ENCODE measurements around the gene ADCYAP1R1.

Gene ADCYAP1R1

DNA sequence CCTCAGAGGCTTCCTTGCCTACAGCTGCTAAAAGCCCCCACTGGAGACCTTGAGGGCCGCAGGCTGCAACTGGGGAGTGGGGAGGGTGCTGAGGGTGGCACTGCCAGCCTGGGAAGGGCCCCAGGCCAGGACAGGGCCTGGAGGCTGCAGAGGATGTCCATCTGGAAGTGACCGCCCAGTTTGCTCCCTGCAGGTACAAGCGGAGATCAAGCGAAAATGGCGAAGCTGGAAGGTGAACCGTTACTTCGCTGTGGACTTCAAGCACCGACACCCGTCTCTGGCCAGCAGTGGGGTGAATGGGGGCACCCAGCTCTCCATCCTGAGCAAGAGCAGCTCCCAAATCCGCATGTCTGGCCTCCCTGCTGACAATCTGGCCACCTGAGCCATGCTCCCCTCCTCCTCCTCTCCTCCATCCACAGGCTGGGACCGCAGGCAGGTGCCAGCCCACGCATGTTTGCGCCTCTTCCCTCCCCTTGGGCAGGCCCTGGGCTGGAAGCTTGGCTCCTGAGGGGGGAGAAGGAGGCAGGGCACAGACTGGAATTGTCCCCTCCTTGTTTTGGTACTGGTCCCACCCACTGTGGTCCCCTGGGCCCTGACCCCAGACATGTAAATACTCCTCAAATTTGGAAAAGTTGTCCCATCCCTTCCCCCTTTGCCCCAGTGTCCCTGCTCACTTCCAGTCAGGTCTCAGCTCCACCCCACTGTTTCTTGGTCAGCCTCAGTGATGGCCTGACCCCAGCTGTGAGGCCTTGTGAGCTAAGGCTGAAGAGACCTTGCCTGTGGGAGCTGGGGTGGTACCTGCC, 54.4 kb downstream of the ADCYAP1R1 start:
- DNase-seq (ENCODE audit: insufficient read length, low spot score) (no peak), FAIRE-seq (no peak)
- no peak for TF ChIP-seq POLR2A (IDR thresholded peaks at IDR 0.05; ENCODE audit: low read depth, low read length)
- TF ChIP-seq POLR2AphosphoS5 (IDR thresholded peaks at IDR 0.05; ENCODE audit: low read depth, low read length) = no peak
- no peak for TF ChIP-seq POU2F2 (IDR thresholded peaks at IDR 0.05; ENCODE audit: low read depth, low read length)
- TF ChIP-seq SPI1 (IDR thresholded peaks at IDR 0.05; ENCODE audit: low read depth, low read length) = no peak
- TF ChIP-seq TAF1 (IDR thresholded peaks at IDR 0.05; ENCODE audit: low read depth, low read length) = no peak
- TF ChIP-seq PAX5 (IDR thresholded peaks at IDR 0.05; ENCODE audit: insufficient read depth, low read length, severe bottlenecking) = no peak

DNA sequence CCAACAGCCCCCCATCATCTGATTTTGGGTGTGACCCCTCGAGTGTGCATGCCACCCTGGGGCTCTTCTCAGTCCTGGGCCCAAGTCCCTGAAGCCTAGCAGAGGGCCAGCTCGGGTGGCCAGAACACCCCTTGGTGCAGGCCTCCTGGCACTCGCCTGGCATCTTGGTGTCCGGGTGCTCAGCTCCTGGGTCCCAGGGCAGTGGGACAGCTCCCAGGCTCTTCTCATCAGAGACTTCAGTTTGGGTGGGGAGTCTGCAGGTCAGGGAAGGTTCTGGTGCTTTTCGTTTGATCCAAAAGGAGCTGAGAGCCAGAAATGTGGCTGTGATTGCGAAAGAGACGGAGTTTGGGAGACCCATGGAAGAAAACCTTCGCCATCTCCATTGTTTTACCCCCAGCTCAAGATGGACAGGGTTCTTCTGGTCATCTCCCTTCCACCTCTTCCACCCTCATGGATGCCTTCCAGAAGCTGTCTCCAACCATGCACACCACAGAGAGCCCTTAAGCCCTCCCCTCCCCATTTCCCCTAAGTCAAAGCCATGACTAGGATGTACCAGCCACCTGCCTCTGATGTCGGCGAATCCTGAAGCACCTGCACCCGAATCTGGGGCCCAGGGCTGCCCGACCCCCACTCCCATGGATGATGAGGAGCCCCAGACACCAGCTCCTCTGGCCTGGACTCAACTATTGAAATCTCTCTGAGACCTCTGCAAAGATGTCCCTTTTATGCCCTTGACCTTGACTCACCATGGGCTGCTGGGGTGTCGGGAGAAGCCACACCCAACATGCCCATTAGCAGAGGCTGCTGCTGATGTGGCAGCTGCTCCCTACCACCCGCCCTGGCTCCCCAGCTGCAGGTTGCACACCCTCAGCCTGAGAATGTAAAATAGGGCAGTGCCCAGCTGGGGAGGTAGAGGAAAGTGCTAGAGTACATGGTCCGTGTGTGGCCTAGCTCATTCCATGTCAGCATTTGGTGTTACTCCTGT, 55.3 kb downstream of the ADCYAP1R1 start:
- DNase-seq (ENCODE audit: insufficient read length, low spot score) (no peak), FAIRE-seq (no peak)
- TF ChIP-seq SPI1 (IDR thresholded peaks at IDR 0.05; ENCODE audit: low read depth, low read length) (no peak), PAX5 (IDR thresholded peaks at IDR 0.05; ENCODE audit: insufficient read depth, low read length, severe bottlenecking) (no peak), POLR2A (IDR thresholded peaks at IDR 0.05; ENCODE audit: low read depth, low read length) (no peak), POLR2AphosphoS5 (IDR thresholded peaks at IDR 0.05; ENCODE audit: low read depth, low read length) (no peak), POU2F2 (IDR thresholded peaks at IDR 0.05; ENCODE audit: low read depth, low read length) (no peak), TAF1 (IDR thresholded peaks at IDR 0.05; ENCODE audit: low read depth, low read length) (no peak)

- FAIRE-seq = no peak
- TF ChIP-seq SPI1 (IDR thresholded peaks at IDR 0.05; ENCODE audit: low read depth, low read length) (no peak), TAF1 (IDR thresholded peaks at IDR 0.05; ENCODE audit: low read depth, low read length) (no peak), POLR2AphosphoS5 (IDR thresholded peaks at IDR 0.05; ENCODE audit: low read depth, low read length) (no peak), POU2F2 (IDR thresholded peaks at IDR 0.05; ENCODE audit: low read depth, low read length) (no peak), PAX5 (IDR thresholded peaks at IDR 0.05; ENCODE audit: insufficient read depth, low read length, severe bottlenecking) (no peak), POLR2A (IDR thresholded peaks at IDR 0.05; ENCODE audit: low read depth, low read length) (no peak)
- no peak for DNase-seq (ENCODE audit: insufficient read length, low spot score)
Observed at GRCh38 chr7:31108097-31108657, 56.1 kb downstream of the ADCYAP1R1 start.

- TF ChIP-seq POLR2A (IDR thresholded peaks at IDR 0.05; ENCODE audit: low read depth, low read length) (no peak), POU2F2 (IDR thresholded peaks at IDR 0.05; ENCODE audit: low read depth, low read length) (no peak), POLR2AphosphoS5 (IDR thresholded peaks at IDR 0.05; ENCODE audit: low read depth, low read length) (no peak), PAX5 (IDR thresholded peaks at IDR 0.05; ENCODE audit: insufficient read depth, low read length, severe bottlenecking) (no peak), TAF1 (IDR thresholded peaks at IDR 0.05; ENCODE audit: low read depth, low read length) (no peak), SPI1 (IDR thresholded peaks at IDR 0.05; ENCODE audit: low read depth, low read length) (no peak)
- FAIRE-seq = no peak
- no peak for DNase-seq (ENCODE audit: insufficient read length, low spot score)
Observed at GRCh38 chr7:31109751-31110150, 57.6 kb downstream of the ADCYAP1R1 start.

- TF ChIP-seq PAX5 (IDR thresholded peaks at IDR 0.05; ENCODE audit: insufficient read depth, low read length, severe bottlenecking) (no peak), POU2F2 (IDR thresholded peaks at IDR 0.05; ENCODE audit: low read depth, low read length) (no peak), POLR2A (IDR thresholded peaks at IDR 0.05; ENCODE audit: low read depth, low read length) (no peak), TAF1 (IDR thresholded peaks at IDR 0.05; ENCODE audit: low read depth, low read length) (no peak), POLR2AphosphoS5 (IDR thresholded peaks at IDR 0.05; ENCODE audit: low read depth, low read length) (no peak), SPI1 (IDR thresholded peaks at IDR 0.05; ENCODE audit: low read depth, low read length) (no peak)
- no peak for FAIRE-seq
Observed at GRCh38 chr7:31110331-31111108, 58.4 kb downstream of the ADCYAP1R1 start.

GRCh38 chr7:31111109-31111451, 59.0 kb downstream of the ADCYAP1R1 start:
- FAIRE-seq = no peak
- TF ChIP-seq POU2F2 (IDR thresholded peaks at IDR 0.05; ENCODE audit: low read depth, low read length) (no peak), POLR2AphosphoS5 (IDR thresholded peaks at IDR 0.05; ENCODE audit: low read depth, low read length) (no peak), PAX5 (IDR thresholded peaks at IDR 0.05; ENCODE audit: insufficient read depth, low read length, severe bottlenecking) (no peak), SPI1 (IDR thresholded peaks at IDR 0.05; ENCODE audit: low read depth, low read length) (no peak), POLR2A (IDR thresholded peaks at IDR 0.05; ENCODE audit: low read depth, low read length) (no peak), TAF1 (IDR thresholded peaks at IDR 0.05; ENCODE audit: low read depth, low read length) (no peak)
- no peak for DNase-seq (ENCODE audit: insufficient read length, low spot score)

More at GRCh38 chr7:31110331-31111108, 58.4 kb downstream of the ADCYAP1R1 start:
- DNase-seq (ENCODE audit: insufficient read length, low spot score) = no peak

- no peak for FAIRE-seq
- TF ChIP-seq TAF1 (IDR thresholded peaks at IDR 0.05; ENCODE audit: low read depth, low read length) = no peak
- no peak for TF ChIP-seq POLR2AphosphoS5 (IDR thresholded peaks at IDR 0.05; ENCODE audit: low read depth, low read length)
- TF ChIP-seq SPI1 (IDR thresholded peaks at IDR 0.05; ENCODE audit: low read depth, low read length) = no peak
- TF ChIP-seq PAX5 (IDR thresholded peaks at IDR 0.05; ENCODE audit: insufficient read depth, low read length, severe bottlenecking) = no peak
- no peak for TF ChIP-seq POLR2A (IDR thresholded peaks at IDR 0.05; ENCODE audit: low read depth, low read length)
- TF ChIP-seq POU2F2 (IDR thresholded peaks at IDR 0.05; ENCODE audit: low read depth, low read length) = no peak
- no peak for DNase-seq (ENCODE audit: insufficient read length, low spot score)
Observed at GRCh38 chr7:31113660-31114059, 61.6 kb downstream of the ADCYAP1R1 start.
